Measurements from ENCODE around the gene TEC. TPM values are rescaled to one million over a fixed set of nuclear protein-coding genes. Genes with fewer than 3 reads are reported as not detected.

TEC gene
- total RNA-seq, 1 experiment from 2014 or later = 4.5 TPM

DNA sequence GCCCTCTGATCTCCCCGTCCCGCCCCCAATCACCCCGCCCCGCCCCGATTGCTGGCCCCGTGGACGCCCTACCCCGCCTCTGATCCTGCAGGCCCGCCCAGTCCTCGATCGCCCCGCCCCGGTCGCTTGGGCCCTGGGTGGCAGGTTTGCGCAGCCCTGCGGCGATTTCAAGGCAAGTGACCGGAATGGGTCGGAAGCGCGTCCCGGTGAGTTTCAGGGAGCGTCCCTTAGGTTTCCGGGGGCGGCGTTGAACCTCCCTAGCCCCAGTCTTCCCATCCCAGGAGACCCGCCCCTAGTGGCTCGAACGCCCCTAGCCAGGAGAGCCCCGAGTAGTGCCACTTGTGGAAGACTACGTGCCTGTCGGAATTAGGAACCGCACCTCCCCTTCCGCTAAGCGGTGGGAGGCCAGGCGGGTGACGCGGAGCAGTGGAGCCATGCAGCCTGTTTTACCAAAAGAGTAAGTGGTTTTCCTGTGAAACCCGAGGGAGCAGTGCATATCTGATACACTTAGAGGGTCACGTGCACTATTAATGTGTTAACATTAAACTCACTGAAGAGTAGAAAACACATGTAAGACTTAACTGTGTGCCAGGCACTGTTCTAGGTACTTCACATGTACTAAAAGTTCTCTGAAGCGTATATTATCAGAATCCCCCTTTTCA, 354 bp upstream of the TEC start (continued):
- TF ChIP-seq, protein P1, sequence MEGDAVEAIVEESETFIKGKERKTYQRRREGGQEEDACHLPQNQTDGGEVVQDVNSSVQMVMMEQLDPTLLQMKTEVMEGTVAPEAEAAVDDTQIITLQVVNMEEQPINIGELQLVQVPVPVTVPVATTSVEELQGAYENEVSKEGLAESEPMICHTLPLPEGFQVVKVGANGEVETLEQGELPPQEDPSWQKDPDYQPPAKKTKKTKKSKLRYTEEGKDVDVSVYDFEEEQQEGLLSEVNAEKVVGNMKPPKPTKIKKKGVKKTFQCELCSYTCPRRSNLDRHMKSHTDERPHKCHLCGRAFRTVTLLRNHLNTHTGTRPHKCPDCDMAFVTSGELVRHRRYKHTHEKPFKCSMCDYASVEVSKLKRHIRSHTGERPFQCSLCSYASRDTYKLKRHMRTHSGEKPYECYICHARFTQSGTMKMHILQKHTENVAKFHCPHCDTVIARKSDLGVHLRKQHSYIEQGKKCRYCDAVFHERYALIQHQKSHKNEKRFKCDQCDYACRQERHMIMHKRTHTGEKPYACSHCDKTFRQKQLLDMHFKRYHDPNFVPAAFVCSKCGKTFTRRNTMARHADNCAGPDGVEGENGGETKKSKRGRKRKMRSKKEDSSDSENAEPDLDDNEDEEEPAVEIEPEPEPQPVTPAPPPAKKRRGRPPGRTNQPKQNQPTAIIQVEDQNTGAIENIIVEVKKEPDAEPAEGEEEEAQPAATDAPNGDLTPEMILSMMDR (IDR thresholded peaks at IDR 0.05 in 2 of 3, conservative IDR thresholded peaks at IDR 0.05 in 1 of 3; ENCODE audit: borderline replicate concordance in 1 of 3, insufficient read depth in 1 of 3, low read depth in 2 of 3, low read length in 2 of 3) = peak in 2 of 3 experiments; percentile 14 to 17; a peak in 2 of 6 replicates
- no peak for TF ChIP-seq FOSL1 (IDR thresholded peaks at IDR 0.05; ENCODE audit: low read depth)
- TF ChIP-seq CEBPB (IDR thresholded peaks at IDR 0.05; ENCODE audit: low read depth) = no peak

DNA sequence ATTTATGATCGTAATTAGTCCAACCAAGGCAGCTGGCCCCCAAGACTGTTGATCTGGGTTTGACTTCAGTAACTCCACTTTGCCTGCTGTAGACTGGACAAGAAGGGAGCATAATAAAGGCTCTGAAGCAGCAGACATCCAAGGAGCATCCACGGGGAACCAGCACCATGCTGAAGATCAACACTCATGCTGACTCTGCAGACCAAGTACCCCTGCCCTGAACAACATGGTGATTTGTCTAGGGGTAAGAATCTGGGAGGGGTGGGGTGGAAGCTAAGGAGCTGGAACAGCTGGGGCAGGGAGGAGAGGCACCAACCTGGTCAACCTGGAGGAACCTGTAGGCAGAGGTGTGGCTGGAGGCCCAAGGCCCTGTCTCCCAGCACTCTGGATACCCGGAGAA, 2.1 kb downstream of the TEC start:
- H3K9ac ChIP-seq (ENCODE audit: low read length) = no peak overlapping the region
- peaks cover 2 to 25% of the 10 kb centered on the region in 2 experiments; a peak in 3 of 4 replicates for H3K4me1 ChIP-seq (ENCODE audit: control insufficient read depth in 1 of 2, insufficient read depth in 2 of 2, low read length in 2 of 2)
- no peak overlapping the region for H3K4me2 ChIP-seq (ENCODE audit: low read length)
- no peaks in the 10 kb centered on the region for H4K20me1 ChIP-seq (ENCODE audit: insufficient read depth)
- TF ChIP-seq, protein P1 (IDR thresholded peaks at IDR 0.05 in 2 of 3, conservative IDR thresholded peaks at IDR 0.05 in 1 of 3; ENCODE audit: borderline replicate concordance in 1 of 3, insufficient read depth in 1 of 3, low read depth in 2 of 3, low read length in 2 of 3) = no peak
- TF ChIP-seq EZH2phosphoT487 (IDR thresholded peaks at IDR 0.05; ENCODE audit: borderline replicate concordance) = no peak
- H3K79me2 ChIP-seq (ENCODE audit: insufficient read depth, low read length) = peaks cover 22% of the 10 kb centered on the region
- CTCF ChIA-PET = no interaction called here
- POLR2A ChIA-PET = no interaction called here
- no peak overlapping the region for H2AFZ ChIP-seq (ENCODE audit: low read depth, low read length, poor library complexity, severe bottlenecking)
- no peak for DNase-seq (ENCODE audit: low read depth, low spot score)
- H3K9me3 ChIP-seq (ENCODE audit: control insufficient read depth in 1 of 2, insufficient read depth in 1 of 2, low read depth in 1 of 2, low read length in 2 of 2) = no peaks in the 10 kb centered on the region
- no peaks in the 10 kb centered on the region for H3K36me3 ChIP-seq (ENCODE audit: control insufficient read depth in 1 of 2, insufficient read depth in 2 of 2, low read length in 2 of 2)
- intact Hi-C loops (cut with micrococcal nuclease) = no loop called here
- no peak overlapping the region for H3K27ac ChIP-seq (ENCODE audit: low read depth, low read length)
- H3K9me2 ChIP-seq (ENCODE audit: insufficient read depth) = no peaks in the 10 kb centered on the region
- ATAC-seq = no peak
- BruUV-seq (replicated peaks) = no TSS peak
- H3K4me3 ChIP-seq (replicated peaks in 1 of 2; ENCODE audit: low read depth in 1 of 2, low read length in 2 of 2) = no peak overlapping the region
- H3K27me3 ChIP-seq (ENCODE audit: insufficient read depth, low read length) = no peaks in the 10 kb centered on the region
- RAD21 ChIA-PET (ENCODE audit: low non-redundant PET in 1 of 2, low total read pairs in 2 of 2, uncharacterized antibody in 2 of 2, unreplicated experiment in 2 of 2) = no interaction called here
